Measurements from ENCODE around the gene SHOC2. TPM values are rescaled to one million over a fixed set of nuclear protein-coding genes. Genes with fewer than 3 reads are reported as not detected.

The SHOC2 gene
- polyA plus RNA-seq, 1 donor from 2014 or later: 46.0 TPM

- Histone ChIP-seq H3K27me3 (ENCODE audit: insufficient read depth, low read depth, low read length) (no peaks in the 10 kb centered on the region), H3K4me2 (ENCODE audit: low read length) (no peak overlapping the region), H3K79me2 (replicated peaks; ENCODE audit: insufficient read depth, low read length) (peaks cover 76% of the 10 kb centered on the region), H3K9me2 (ENCODE audit: insufficient read depth, low read length) (no peaks in the 10 kb centered on the region), H3F3A (ENCODE audit: insufficient read depth, low read length, poor library complexity, severe bottlenecking) (no peaks in the 10 kb centered on the region), H3K9ac (ENCODE audit: low read length) (no peak overlapping the region), H2AFZ (ENCODE audit: low read depth, low read length) (no peak overlapping the region), H3K9me3 (ENCODE audit: low read length) (no peaks in the 10 kb centered on the region), H3K4me3 (ENCODE audit: low read length) (no peak overlapping the region), H3K27ac (ENCODE audit: low read length) (no peak overlapping the region), H4K20me1 (ENCODE audit: insufficient read depth) (no peaks in the 10 kb centered on the region), H3K36me3 (ENCODE audit: insufficient read depth, low read length) (no peaks in the 10 kb centered on the region)
- TF ChIP-seq CTCF (IDR thresholded peaks at IDR 0.05; ENCODE audit: poor library complexity, severe bottlenecking) (no peak), SMC3 (conservative IDR thresholded peaks at IDR 0.05; ENCODE audit: poor library complexity) (no peak), MXI1 (conservative IDR thresholded peaks at IDR 0.05; ENCODE audit: poor library complexity, severe bottlenecking) (no peak), TAF1 (IDR thresholded peaks at IDR 0.05; ENCODE audit: low read depth) (no peak), EP300 (conservative IDR thresholded peaks at IDR 0.05; ENCODE audit: poor library complexity, severe bottlenecking) (no peak), EZH2 (IDR thresholded peaks at IDR 0.05; ENCODE audit: borderline replicate concordance, insufficient read depth, low read length, poor library complexity, severe bottlenecking) (no peak), RAD21 (conservative IDR thresholded peaks at IDR 0.05) (no peak), POLR2AphosphoS5 (IDR thresholded peaks at IDR 0.05) (no peak)
- TF ChIP-seq, protein P1, sequence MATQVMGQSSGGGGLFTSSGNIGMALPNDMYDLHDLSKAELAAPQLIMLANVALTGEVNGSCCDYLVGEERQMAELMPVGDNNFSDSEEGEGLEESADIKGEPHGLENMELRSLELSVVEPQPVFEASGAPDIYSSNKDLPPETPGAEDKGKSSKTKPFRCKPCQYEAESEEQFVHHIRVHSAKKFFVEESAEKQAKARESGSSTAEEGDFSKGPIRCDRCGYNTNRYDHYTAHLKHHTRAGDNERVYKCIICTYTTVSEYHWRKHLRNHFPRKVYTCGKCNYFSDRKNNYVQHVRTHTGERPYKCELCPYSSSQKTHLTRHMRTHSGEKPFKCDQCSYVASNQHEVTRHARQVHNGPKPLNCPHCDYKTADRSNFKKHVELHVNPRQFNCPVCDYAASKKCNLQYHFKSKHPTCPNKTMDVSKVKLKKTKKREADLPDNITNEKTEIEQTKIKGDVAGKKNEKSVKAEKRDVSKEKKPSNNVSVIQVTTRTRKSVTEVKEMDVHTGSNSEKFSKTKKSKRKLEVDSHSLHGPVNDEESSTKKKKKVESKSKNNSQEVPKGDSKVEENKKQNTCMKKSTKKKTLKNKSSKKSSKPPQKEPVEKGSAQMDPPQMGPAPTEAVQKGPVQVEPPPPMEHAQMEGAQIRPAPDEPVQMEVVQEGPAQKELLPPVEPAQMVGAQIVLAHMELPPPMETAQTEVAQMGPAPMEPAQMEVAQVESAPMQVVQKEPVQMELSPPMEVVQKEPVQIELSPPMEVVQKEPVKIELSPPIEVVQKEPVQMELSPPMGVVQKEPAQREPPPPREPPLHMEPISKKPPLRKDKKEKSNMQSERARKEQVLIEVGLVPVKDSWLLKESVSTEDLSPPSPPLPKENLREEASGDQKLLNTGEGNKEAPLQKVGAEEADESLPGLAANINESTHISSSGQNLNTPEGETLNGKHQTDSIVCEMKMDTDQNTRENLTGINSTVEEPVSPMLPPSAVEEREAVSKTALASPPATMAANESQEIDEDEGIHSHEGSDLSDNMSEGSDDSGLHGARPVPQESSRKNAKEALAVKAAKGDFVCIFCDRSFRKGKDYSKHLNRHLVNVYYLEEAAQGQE (IDR thresholded peaks at IDR 0.05; ENCODE audit: borderline replicate concordance): no peak
These were observed 45.3 kb downstream of the SHOC2 start for GRCh38 chr10:110964681-110965080.

- TF ChIP-seq POLR2AphosphoS5 (IDR thresholded peaks at IDR 0.05) (no peak), CTCF (IDR thresholded peaks at IDR 0.05; ENCODE audit: poor library complexity, severe bottlenecking) (no peak), RAD21 (conservative IDR thresholded peaks at IDR 0.05) (no peak), SMC3 (conservative IDR thresholded peaks at IDR 0.05; ENCODE audit: poor library complexity) (no peak), TAF1 (IDR thresholded peaks at IDR 0.05; ENCODE audit: low read depth) (no peak)
- no peak overlapping the region for H3K27ac ChIP-seq (ENCODE audit: low read length)
- no peaks in the 10 kb centered on the region for H3K9me3 ChIP-seq (ENCODE audit: low read length)
- H3F3A ChIP-seq (ENCODE audit: insufficient read depth, low read length, poor library complexity, severe bottlenecking): no peaks in the 10 kb centered on the region
- H3K9ac ChIP-seq (ENCODE audit: low read length): no peak overlapping the region
- H4K20me1 ChIP-seq (ENCODE audit: insufficient read depth): no peaks in the 10 kb centered on the region
- no peak overlapping the region for H3K4me3 ChIP-seq (ENCODE audit: low read length)
- H3K79me2 ChIP-seq (replicated peaks; ENCODE audit: insufficient read depth, low read length): peaks cover 81% of the 10 kb centered on the region
- no peaks in the 10 kb centered on the region for H3K36me3 ChIP-seq (ENCODE audit: insufficient read depth, low read length)
- H3K9me2 ChIP-seq (ENCODE audit: insufficient read depth, low read length): no peaks in the 10 kb centered on the region
- no peaks in the 10 kb centered on the region for H3K27me3 ChIP-seq (ENCODE audit: insufficient read depth, low read depth, low read length)
- H3K4me2 ChIP-seq (ENCODE audit: low read length): no peak overlapping the region
- H2AFZ ChIP-seq (ENCODE audit: low read depth, low read length): no peak overlapping the region
These were observed 45.8 kb downstream of the SHOC2 start for GRCh38 chr10:110965216-110965615.
